Esophagus muscularis mucosa (tissue), 4 donors: ENCODE results near the gene CLDN17. TPM values are rescaled to one million over a fixed set of nuclear protein-coding genes. Genes with fewer than 3 reads are reported as not detected.

Experiments used
- DNase-seq: peaks from one replicate; pipeline ENCODE4 v3.0.0-alpha.2; 2017; ENCODE audit errors: extremely low spot score
- H3K27ac ChIP-seq, 4 donors: fragments of 200-600 bp; sonication (generic); replicated peaks in 1 of 4; 1 replicate in 3 of 4; 2 replicates in 1 of 4; pipeline ENCODE4 v1.5.1; 2016 to 2019; ENCODE audit warnings: mild to moderate bottlenecking in 1 of 4
- H3K27me3 ChIP-seq, 4 donors: fragments of 200-600 bp; sonication (generic); one replicate each; pipeline versions ENCODE4 v1.5.1 to v1.6.0; 2016 to 2019
- H3K36me3 ChIP-seq, 4 donors: fragments of 200-600 bp; sonication (generic); one replicate each; pipeline ENCODE4 v1.5.1; 2016 to 2019
- H3K4me1 ChIP-seq, 4 donors: fragments of 200-600 bp; sonication (generic); one replicate each; pipeline ENCODE4 v1.5.1; 2016 to 2019
- H3K4me3 ChIP-seq, 4 donors: fragments of 200-600 bp; sonication (generic); 1 replicate in 2 of 4; 2 replicates in 2 of 4; pipeline ENCODE4 v1.5.1; 2016 to 2019; ENCODE audit warnings: mild to moderate bottlenecking in 4 of 4, moderate library complexity in 1 of 4
- H3K9me3 ChIP-seq, 4 donors: fragments of 200-600 bp; sonication (generic); 1 replicate in 3 of 4; 2 replicates in 1 of 4; pipeline ENCODE4 v1.5.1; 2016 to 2019
- EP300 ChIP-seq: sonication (generic); formaldehyde crosslinking; IDR thresholded peaks from one replicate; pipeline ENCODE4 v1.6.1; 2017; ENCODE audit warnings: antibody characterized with exemption
- POLR2A ChIP-seq: fragments of 450-650 bp; IDR thresholded peaks from one replicate; pipeline ENCODE4 v1.6.1; 2017; ENCODE audit warnings: antibody characterized with exemption, moderate library complexity, mild to moderate bottlenecking, low read depth
- POLR2AphosphoS5 ChIP-seq, 2 donors: sonication (generic); formaldehyde crosslinking; IDR thresholded peaks; one replicate each; pipeline ENCODE4 v1.6.1; 2017; ENCODE audit warnings: antibody characterized with exemption in 2 of 2
- WGBS: methylation state at CpG from one replicate; pipeline ENCODE4 v1.1.5; 2018; 5-methylcytosine and 5-hydroxymethylcytosine counted together
- intact Hi-C: fragments of 100-400 bp; cut with DNase I; formaldehyde crosslinking; loops from one replicate; pipeline ENCODE4 v1.15.1; 2023
- total RNA-seq, 4 donors: library from RNA; depleted of rRNA; stranded (reverse); fragments of >200 nt; gene quantifications; one replicate each; pipeline versions ENCODE4 v1.1.0 to v1.2.1, GENCODE V29; 2016
- TF ChIP-seq, protein P1 (sequence below), 3 experiments: fragments of 200-600 bp in 2 of 3; fragments of 450-650 bp in 1 of 3; sonication (generic) in 2 of 3; IDR thresholded peaks; one replicate each; pipeline ENCODE4 v1.5.1; 2017 to 2019; ENCODE audit warnings: antibody characterized with exemption in 3 of 3, mild to moderate bottlenecking in 2 of 3, moderate library complexity in 1 of 3

Gene CLDN17
- total RNA-seq, 4 donors from 2014 or later = not detected

DNA sequence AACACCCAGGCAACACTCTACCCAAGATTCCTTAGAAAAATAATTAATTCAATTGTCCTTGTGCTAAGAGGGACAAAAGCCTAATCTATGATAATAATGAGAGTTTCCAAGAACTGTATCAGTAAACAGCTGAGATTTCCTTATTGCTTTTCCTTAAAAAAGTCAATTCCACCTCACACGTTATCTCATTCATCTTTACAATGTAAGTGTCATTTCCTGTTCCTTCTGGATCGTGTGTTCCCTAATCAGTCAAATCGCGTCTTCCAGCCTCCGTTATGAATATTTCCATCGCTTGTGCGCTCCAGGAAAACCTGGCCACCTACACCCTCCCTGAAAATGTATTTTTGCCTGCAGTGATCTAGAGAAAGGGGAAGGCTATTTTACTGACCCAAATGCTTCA, 23.9 kb upstream of the CLDN17 start:
- Histone ChIP-seq H3K27ac (no peak overlapping the region), H3K36me3 (no peaks in the 10 kb centered on the region), H3K9me3 (no peaks in the 10 kb centered on the region), H3K4me1 (no peaks in the 10 kb centered on the region), H3K27me3 (no peaks in the 10 kb centered on the region), H3K4me3 (no peak overlapping the region)
- 72% methylated on average over 7 of the region's 7 CpGs for WGBS
- no peak for DNase-seq
- TF ChIP-seq EP300 (no peak), POLR2A (no peak), POLR2AphosphoS5 (IDR thresholded peaks at IDR 0.05) (no peak)
- TF ChIP-seq, protein P1, sequence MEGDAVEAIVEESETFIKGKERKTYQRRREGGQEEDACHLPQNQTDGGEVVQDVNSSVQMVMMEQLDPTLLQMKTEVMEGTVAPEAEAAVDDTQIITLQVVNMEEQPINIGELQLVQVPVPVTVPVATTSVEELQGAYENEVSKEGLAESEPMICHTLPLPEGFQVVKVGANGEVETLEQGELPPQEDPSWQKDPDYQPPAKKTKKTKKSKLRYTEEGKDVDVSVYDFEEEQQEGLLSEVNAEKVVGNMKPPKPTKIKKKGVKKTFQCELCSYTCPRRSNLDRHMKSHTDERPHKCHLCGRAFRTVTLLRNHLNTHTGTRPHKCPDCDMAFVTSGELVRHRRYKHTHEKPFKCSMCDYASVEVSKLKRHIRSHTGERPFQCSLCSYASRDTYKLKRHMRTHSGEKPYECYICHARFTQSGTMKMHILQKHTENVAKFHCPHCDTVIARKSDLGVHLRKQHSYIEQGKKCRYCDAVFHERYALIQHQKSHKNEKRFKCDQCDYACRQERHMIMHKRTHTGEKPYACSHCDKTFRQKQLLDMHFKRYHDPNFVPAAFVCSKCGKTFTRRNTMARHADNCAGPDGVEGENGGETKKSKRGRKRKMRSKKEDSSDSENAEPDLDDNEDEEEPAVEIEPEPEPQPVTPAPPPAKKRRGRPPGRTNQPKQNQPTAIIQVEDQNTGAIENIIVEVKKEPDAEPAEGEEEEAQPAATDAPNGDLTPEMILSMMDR (IDR thresholded peaks at IDR 0.05) = no peak
- intact Hi-C loops = no loop called here

DNA sequence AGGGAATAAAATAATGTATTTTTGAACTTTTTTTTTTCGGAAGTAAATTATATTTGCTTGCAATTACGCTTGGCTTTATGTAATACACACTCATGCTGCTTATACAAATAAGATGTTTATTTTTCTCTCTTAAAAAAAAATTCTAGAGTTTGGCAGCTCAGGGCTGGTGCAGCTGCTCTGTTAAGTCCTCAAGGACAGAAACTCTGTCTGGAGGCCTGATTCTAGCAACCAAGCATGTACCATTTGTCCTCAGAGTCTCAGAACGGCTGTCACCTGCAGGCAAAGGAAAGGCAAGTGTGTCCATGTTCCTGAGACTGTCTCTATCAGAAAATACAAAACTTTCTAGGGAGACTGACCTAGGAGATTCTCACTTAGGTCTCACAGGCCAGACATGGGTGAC, 23.2 kb upstream of the CLDN17 start:
- H3K9me3 ChIP-seq = no peaks in the 10 kb centered on the region
- H3K4me3 ChIP-seq = no peak overlapping the region
- WGBS = 91% methylated on average over 3 of the region's 3 CpGs
- no peak for DNase-seq
- no peaks in the 10 kb centered on the region for H3K27me3 ChIP-seq
- no peaks in the 10 kb centered on the region for H3K4me1 ChIP-seq
- TF ChIP-seq POLR2A (no peak), POLR2AphosphoS5 (IDR thresholded peaks at IDR 0.05) (no peak), EP300 (no peak)
- TF ChIP-seq, protein P1 (IDR thresholded peaks at IDR 0.05) = no peak
- H3K27ac ChIP-seq = no peak overlapping the region
- no peaks in the 10 kb centered on the region for H3K36me3 ChIP-seq
- intact Hi-C loops = no loop called here

DNA sequence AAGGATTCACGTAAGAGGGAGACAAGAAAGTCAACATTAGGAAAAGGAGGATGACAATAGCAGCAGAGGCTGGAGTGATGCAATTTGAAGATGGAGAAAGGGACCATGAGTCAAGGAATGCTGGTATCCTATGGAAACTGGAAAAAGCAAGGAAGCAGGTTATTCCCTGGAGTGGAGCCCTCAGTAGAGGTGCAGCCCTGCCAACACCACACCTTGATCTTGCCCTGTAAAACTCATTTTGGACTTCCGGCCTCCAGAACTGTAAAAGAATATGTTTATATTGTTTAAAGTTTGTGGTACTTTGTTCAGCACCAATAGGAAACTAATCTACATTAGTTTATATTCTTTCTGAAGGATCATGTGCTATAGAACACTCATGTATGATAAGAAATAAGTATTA, 19.6 kb upstream of the CLDN17 start:
- Histone ChIP-seq H3K27me3 (no peaks in the 10 kb centered on the region), H3K9me3 (no peaks in the 10 kb centered on the region), H3K4me1 (no peaks in the 10 kb centered on the region), H3K27ac (no peak overlapping the region), H3K36me3 (no peaks in the 10 kb centered on the region), H3K4me3 (no peak overlapping the region)
- TF ChIP-seq POLR2A (no peak), POLR2AphosphoS5 (IDR thresholded peaks at IDR 0.05) (no peak), EP300 (no peak)
- TF ChIP-seq, protein P1 (IDR thresholded peaks at IDR 0.05) = no peak
- WGBS = 80% methylated on average over 2 of the region's 2 CpGs
- DNase-seq = no peak
- intact Hi-C loops = no loop called here

DNA sequence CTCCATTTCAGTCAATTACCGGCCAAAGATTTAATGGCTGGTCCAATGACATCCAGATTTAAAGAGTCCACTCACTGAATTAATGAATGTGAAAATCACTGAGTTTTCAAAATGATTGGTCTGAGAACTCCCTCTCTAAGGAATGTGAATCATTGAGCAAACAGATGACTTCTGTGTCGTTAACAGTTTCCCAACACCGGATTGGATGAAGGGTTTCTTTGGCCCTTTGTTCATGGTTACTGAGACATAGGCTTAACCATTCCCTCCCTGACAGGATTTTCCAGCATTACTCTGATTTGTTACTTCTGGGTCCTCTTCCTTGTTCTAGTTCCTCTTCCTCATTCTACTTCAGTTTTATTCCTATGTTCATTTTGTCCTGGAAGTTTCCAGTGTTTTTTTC, 1.5 kb upstream of the CLDN17 start:
- no peak overlapping the region for H3K27ac ChIP-seq
- no peaks in the 10 kb centered on the region for H3K27me3 ChIP-seq
- H3K4me1 ChIP-seq = no peaks in the 10 kb centered on the region
- intact Hi-C loops = no loop called here
- no peaks in the 10 kb centered on the region for H3K9me3 ChIP-seq
- no peak for DNase-seq
- H3K36me3 ChIP-seq = no peaks in the 10 kb centered on the region
- H3K4me3 ChIP-seq = no peak overlapping the region
- no peak for TF ChIP-seq POLR2A
- no peak for TF ChIP-seq EP300
- TF ChIP-seq POLR2AphosphoS5 (IDR thresholded peaks at IDR 0.05) = no peak
- WGBS = 75% methylated on average over 3 of the region's 3 CpGs

DNA sequence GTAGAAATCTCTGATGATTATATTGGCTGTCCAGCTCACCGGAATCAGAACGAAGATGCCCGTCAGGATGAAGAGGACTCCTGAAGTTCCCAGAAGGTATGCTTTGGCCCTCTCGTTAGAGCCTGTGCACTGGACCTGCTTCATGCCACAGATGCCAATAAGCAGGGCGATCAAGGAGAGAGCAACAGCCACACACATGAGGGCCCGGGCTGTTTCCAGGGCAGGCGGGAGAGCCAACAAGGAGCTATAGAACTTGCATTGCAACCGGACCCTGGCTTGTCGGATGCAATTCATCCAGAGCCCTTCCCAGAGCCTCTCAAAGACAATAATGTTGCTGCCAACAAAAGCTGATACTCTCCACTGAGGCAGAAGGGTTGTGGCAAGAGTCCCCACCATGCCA, 434 bp downstream of the CLDN17 start:
- WGBS = 82% methylated on average over 9 of the region's 9 CpGs
- Histone ChIP-seq H3K4me1 (no peaks in the 10 kb centered on the region), H3K4me3 (no peak overlapping the region), H3K9me3 (no peaks in the 10 kb centered on the region), H3K27me3 (no peaks in the 10 kb centered on the region), H3K27ac (no peak overlapping the region), H3K36me3 (no peaks in the 10 kb centered on the region)
- DNase-seq = no peak
- intact Hi-C loops = no loop called here
- TF ChIP-seq, protein P1 (IDR thresholded peaks at IDR 0.05) = no peak
- TF ChIP-seq POLR2A = no peak
- TF ChIP-seq POLR2AphosphoS5 (IDR thresholded peaks at IDR 0.05) = no peak
- TF ChIP-seq EP300 = no peak
